Measurements from ENCODE around the gene ANKRD42. TPM values are rescaled to one million over a fixed set of nuclear protein-coding genes. Genes with fewer than 3 reads are reported as not detected.

The ANKRD42 gene
- total and polyA plus RNA-seq, 2 of the 8 experiments (the other 6 are each of a cell fraction or from before 2014, with no cell fraction given) = 2.0 to 5.5 TPM

- TF ChIP-seq, protein P1, sequence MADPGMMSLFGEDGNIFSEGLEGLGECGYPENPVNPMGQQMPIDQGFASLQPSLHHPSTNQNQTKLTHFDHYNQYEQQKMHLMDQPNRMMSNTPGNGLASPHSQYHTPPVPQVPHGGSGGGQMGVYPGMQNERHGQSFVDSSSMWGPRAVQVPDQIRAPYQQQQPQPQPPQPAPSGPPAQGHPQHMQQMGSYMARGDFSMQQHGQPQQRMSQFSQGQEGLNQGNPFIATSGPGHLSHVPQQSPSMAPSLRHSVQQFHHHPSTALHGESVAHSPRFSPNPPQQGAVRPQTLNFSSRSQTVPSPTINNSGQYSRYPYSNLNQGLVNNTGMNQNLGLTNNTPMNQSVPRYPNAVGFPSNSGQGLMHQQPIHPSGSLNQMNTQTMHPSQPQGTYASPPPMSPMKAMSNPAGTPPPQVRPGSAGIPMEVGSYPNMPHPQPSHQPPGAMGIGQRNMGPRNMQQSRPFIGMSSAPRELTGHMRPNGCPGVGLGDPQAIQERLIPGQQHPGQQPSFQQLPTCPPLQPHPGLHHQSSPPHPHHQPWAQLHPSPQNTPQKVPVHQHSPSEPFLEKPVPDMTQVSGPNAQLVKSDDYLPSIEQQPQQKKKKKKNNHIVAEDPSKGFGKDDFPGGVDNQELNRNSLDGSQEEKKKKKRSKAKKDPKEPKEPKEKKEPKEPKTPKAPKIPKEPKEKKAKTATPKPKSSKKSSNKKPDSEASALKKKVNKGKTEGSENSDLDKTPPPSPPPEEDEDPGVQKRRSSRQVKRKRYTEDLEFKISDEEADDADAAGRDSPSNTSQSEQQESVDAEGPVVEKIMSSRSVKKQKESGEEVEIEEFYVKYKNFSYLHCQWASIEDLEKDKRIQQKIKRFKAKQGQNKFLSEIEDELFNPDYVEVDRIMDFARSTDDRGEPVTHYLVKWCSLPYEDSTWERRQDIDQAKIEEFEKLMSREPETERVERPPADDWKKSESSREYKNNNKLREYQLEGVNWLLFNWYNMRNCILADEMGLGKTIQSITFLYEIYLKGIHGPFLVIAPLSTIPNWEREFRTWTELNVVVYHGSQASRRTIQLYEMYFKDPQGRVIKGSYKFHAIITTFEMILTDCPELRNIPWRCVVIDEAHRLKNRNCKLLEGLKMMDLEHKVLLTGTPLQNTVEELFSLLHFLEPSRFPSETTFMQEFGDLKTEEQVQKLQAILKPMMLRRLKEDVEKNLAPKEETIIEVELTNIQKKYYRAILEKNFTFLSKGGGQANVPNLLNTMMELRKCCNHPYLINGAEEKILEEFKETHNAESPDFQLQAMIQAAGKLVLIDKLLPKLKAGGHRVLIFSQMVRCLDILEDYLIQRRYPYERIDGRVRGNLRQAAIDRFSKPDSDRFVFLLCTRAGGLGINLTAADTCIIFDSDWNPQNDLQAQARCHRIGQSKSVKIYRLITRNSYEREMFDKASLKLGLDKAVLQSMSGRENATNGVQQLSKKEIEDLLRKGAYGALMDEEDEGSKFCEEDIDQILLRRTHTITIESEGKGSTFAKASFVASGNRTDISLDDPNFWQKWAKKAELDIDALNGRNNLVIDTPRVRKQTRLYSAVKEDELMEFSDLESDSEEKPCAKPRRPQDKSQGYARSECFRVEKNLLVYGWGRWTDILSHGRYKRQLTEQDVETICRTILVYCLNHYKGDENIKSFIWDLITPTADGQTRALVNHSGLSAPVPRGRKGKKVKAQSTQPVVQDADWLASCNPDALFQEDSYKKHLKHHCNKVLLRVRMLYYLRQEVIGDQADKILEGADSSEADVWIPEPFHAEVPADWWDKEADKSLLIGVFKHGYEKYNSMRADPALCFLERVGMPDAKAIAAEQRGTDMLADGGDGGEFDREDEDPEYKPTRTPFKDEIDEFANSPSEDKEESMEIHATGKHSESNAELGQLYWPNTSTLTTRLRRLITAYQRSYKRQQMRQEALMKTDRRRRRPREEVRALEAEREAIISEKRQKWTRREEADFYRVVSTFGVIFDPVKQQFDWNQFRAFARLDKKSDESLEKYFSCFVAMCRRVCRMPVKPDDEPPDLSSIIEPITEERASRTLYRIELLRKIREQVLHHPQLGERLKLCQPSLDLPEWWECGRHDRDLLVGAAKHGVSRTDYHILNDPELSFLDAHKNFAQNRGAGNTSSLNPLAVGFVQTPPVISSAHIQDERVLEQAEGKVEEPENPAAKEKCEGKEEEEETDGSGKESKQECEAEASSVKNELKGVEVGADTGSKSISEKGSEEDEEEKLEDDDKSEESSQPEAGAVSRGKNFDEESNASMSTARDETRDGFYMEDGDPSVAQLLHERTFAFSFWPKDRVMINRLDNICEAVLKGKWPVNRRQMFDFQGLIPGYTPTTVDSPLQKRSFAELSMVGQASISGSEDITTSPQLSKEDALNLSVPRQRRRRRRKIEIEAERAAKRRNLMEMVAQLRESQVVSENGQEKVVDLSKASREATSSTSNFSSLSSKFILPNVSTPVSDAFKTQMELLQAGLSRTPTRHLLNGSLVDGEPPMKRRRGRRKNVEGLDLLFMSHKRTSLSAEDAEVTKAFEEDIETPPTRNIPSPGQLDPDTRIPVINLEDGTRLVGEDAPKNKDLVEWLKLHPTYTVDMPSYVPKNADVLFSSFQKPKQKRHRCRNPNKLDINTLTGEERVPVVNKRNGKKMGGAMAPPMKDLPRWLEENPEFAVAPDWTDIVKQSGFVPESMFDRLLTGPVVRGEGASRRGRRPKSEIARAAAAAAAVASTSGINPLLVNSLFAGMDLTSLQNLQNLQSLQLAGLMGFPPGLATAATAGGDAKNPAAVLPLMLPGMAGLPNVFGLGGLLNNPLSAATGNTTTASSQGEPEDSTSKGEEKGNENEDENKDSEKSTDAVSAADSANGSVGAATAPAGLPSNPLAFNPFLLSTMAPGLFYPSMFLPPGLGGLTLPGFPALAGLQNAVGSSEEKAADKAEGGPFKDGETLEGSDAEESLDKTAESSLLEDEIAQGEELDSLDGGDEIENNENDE (IDR thresholded peaks at IDR 0.05; ENCODE audit: insufficient replicate concordance, low read length) = no peak
- TF ChIP-seq MAFK (IDR thresholded peaks at IDR 0.05; ENCODE audit: low read depth, low read length) (no peak), RFX5 (IDR thresholded peaks at IDR 0.05; ENCODE audit: borderline replicate concordance, low read depth, low read length) (no peak), CTBP2 (IDR thresholded peaks at IDR 0.05; ENCODE audit: borderline replicate concordance, insufficient read depth, insufficient read length, low read length) (no peak), MAX (IDR thresholded peaks at IDR 0.05) (peak; percentile 47; the same call in 1 of the 2 replicates), SRF (IDR thresholded peaks at IDR 0.05; ENCODE audit: low read depth, low read length) (no peak; the same call in 1 of the 2 replicates), FOSL1 (IDR thresholded peaks at IDR 0.05; ENCODE audit: insufficient read depth, low read depth, low read length) (no peak), SIX5 (IDR thresholded peaks at IDR 0.05; ENCODE audit: low read depth, low read length) (peak; percentile 97), E2F6 (IDR thresholded peaks at IDR 0.05) (no peak)
Measured at GRCh38 chr11:83285771-83286528, 92.4 kb downstream of the ANKRD42 start, which contains the start of gene CCDC90B (continued).

Measured in H1 (cell line).